OCI-M2 (cell line): ENCODE measurements around the gene GALNT2.

Source experiments
- DNase-seq: peaks from one replicate; lab custom pipeline; 2025; ENCODE audit not compliant: unreplicated experiment; lab: John Stamatoyannopoulos, UW

The GALNT2 gene

GRCh38 chr1:230158415-230159291 is 91.6 kb downstream of the GALNT2 start:
- DNase-seq = no peak

- DNase-seq = no peak
Observed at GRCh38 chr1:230159580-230159979, 92.5 kb downstream of the GALNT2 start.

GRCh38 chr1:230160957-230161771 is 94.1 kb downstream of the GALNT2 start:
- no peak for DNase-seq

- DNase-seq = no peak
Observed at GRCh38 chr1:230163205-230163604, 96.2 kb downstream of the GALNT2 start.

- DNase-seq = no peak
Observed at GRCh38 chr1:230163719-230164118, 96.7 kb downstream of the GALNT2 start.

GRCh38 chr1:230165536-230165935 is 98.5 kb downstream of the GALNT2 start:
- DNase-seq = no peak

GRCh38 chr1:230166366-230167132 is 99.5 kb downstream of the GALNT2 start:
- DNase-seq = no peak

- no peak for DNase-seq
Observed at GRCh38 chr1:230167419-230167852, 100.4 kb downstream of the GALNT2 start.

- DNase-seq = no peak
Observed at GRCh38 chr1:230169454-230170152, 102.6 kb downstream of the GALNT2 start.

- no peak for DNase-seq
Observed at GRCh38 chr1:230170153-230170547, 103.1 kb downstream of the GALNT2 start.

GRCh38 chr1:230170622-230171021 is 103.6 kb downstream of the GALNT2 start:
- no peak for DNase-seq

- no peak for DNase-seq
Observed at GRCh38 chr1:230171356-230172015, 104.4 kb downstream of the GALNT2 start.

- no peak for DNase-seq
Observed at GRCh38 chr1:230172016-230172537, 105.0 kb downstream of the GALNT2 start.

- DNase-seq = no peak
Observed at GRCh38 chr1:230173187-230173975, 106.3 kb downstream of the GALNT2 start.

- no peak for DNase-seq
Observed at GRCh38 chr1:230174041-230174440, 107.0 kb downstream of the GALNT2 start.

- no peak for DNase-seq
Observed at GRCh38 chr1:230174471-230175162, 107.6 kb downstream of the GALNT2 start.

GRCh38 chr1:230175163-230175747 is 108.2 kb downstream of the GALNT2 start:
- DNase-seq = no peak

- DNase-seq = no peak
Observed at GRCh38 chr1:230175839-230176238, 108.8 kb downstream of the GALNT2 start.
